Measurements from ENCODE around the gene TJAP1. TPM values are rescaled to one million over a fixed set of nuclear protein-coding genes. Genes with fewer than 3 reads are reported as not detected.

TJAP1 gene
- polyA plus RNA-seq, 2 of the 4 experiments (the other 2 are of a cell fraction): 13.1 to 15.7 TPM

GRCh38 chr6:43516697-43517504 is 39.5 kb downstream of the TJAP1 start, which contains the start of the genes POLR1C and YIPF3:
Gene POLR1C, plus strand, starts transcription at chr6:43517089. Its CDS starts 21 bp downstream, at chr6:43517110.
Gene YIPF3, minus strand, starts transcription at chr6:43516926. Its CDS starts 119 bp downstream, at chr6:43516807.
- Histone ChIP-seq H3K4me1 (peaks cover 19% of the 10 kb centered on the region), H3K9me3 (no peaks in the 10 kb centered on the region), H3K4me3 (peak within 1 kb of the TSS; percentile 93), H3K4me2 (peak within 1 kb of the TSS; percentile 98), H3K27ac (peak within 1 kb of the TSS; percentile 86 to 97)
- ChIA-PET POLR2A (interaction anchor here (1.2 to 1.3 kb wide), 2 partner anchors 9 to 23 kb away, joined by 4 to 5 read pairs; no protein-coding TSS in a partner anchor), CTCF (interaction anchor here (2.2 kb wide), 1 partner anchor 10 kb away, joined by 12 read pairs; no protein-coding TSS in a partner anchor)
- peak; percentile 86 for TF ChIP-seq POLR2A (IDR thresholded peaks at IDR 0.05; ENCODE audit: low read length)
- TF ChIP-seq TP53 (CRISPR knock-in tag; IDR thresholded peaks at IDR 0.05): no peak
- peak; percentile 60; the same call in 1 of the 2 replicates for TF ChIP-seq PHF8 (IDR thresholded peaks at IDR 0.05; ENCODE audit: borderline replicate concordance, low read depth)
- TF ChIP-seq SREBF2 (IDR thresholded peaks at IDR 0.05): no peak
- no peak for TF ChIP-seq CEBPB (IDR thresholded peaks at IDR 0.05)
- peak; percentile 61 to 65; a peak in 3 of 5 replicates for TF ChIP-seq JUN (IDR thresholded peaks at IDR 0.05)
- TF ChIP-seq CHD2 (IDR thresholded peaks at IDR 0.05; ENCODE audit: low read length, partially characterized antibody): peak; percentile 91
- peak; percentile 93 for TF ChIP-seq MAX (IDR thresholded peaks at IDR 0.05)
- peak; percentile 81; the same call in 2 of the 3 replicates for TF ChIP-seq BCL3 (IDR thresholded peaks at IDR 0.05)
- no peak for TF ChIP-seq TFCP2L1 (CRISPR knock-in tag; IDR thresholded peaks at IDR 0.05)
- TF ChIP-seq MYC (IDR thresholded peaks at IDR 0.05; ENCODE audit: borderline replicate concordance, low read length): peak; percentile 92
- peak; percentile 72 for TF ChIP-seq REST (IDR thresholded peaks at IDR 0.05)
- TF ChIP-seq EP300 (IDR thresholded peaks at IDR 0.05): no peak
- TF ChIP-seq KDM5A (IDR thresholded peaks at IDR 0.05): peak; percentile 66; the same call in 1 of the 2 replicates
- no peak for TF ChIP-seq HOXB13 (CRISPR knock-in tag; IDR thresholded peaks at IDR 0.05; ENCODE audit: low read depth)
- FAIRE-seq (no peak), DNase-seq (ENCODE audit: low read depth in 1 of 2, low spot score in 1 of 2) (peak; percentile 81 to 96), ATAC-seq (peak; percentile 85 to 93)
- WGBS (ENCODE audit: missing lambda C conversion rate): 1% methylated on average over 49 of the region's 57 CpGs

- POLR2A ChIA-PET: interaction anchor here (1.2 kb wide), 1 partner anchor 8 kb away, joined by 5 read pairs; no protein-coding TSS in a partner anchor
- FAIRE-seq (no peak), DNase-seq (ENCODE audit: low read depth in 1 of 2, low spot score in 1 of 2) (no peak)
Observed at GRCh38 chr6:43517505-43518357, 40.4 kb downstream of the TJAP1 start.

More at GRCh38 chr6:43517505-43518357, 40.4 kb downstream of the TJAP1 start:
- no peak for TF ChIP-seq MYC (IDR thresholded peaks at IDR 0.05; ENCODE audit: borderline replicate concordance, low read length)
- no peak for TF ChIP-seq GATA3 (IDR thresholded peaks at IDR 0.05; ENCODE audit: borderline replicate concordance)
- TF ChIP-seq JUNB (IDR thresholded peaks at IDR 0.05): no peak
- no peak for TF ChIP-seq CHD2 (IDR thresholded peaks at IDR 0.05; ENCODE audit: low read length, partially characterized antibody)
- TF ChIP-seq RARB (CRISPR knock-in tag; IDR thresholded peaks at IDR 0.05): no peak
- no peak for TF ChIP-seq RFX5 (IDR thresholded peaks at IDR 0.05)
- TF ChIP-seq NPAS2 (CRISPR knock-in tag; IDR thresholded peaks at IDR 0.05; ENCODE audit: borderline replicate concordance): no peak
- no peak for TF ChIP-seq CBX2 (IDR thresholded peaks at IDR 0.05; ENCODE audit: borderline replicate concordance, low read depth)
- no peak for TF ChIP-seq KDM5A (IDR thresholded peaks at IDR 0.05)
- TF ChIP-seq NR3C1 (IDR thresholded peaks at IDR 0.05): no peak
- TF ChIP-seq JUN (IDR thresholded peaks at IDR 0.05): no peak
- no peak for TF ChIP-seq CHD4 (IDR thresholded peaks at IDR 0.05; ENCODE audit: borderline replicate concordance)
- H3K4me1 ChIP-seq: peaks cover 19% of the 10 kb centered on the region
- H3K4me3 ChIP-seq: peak overlapping the region; percentile 93
- WGBS (ENCODE audit: missing lambda C conversion rate): 2% methylated on average over 10 of the region's 10 CpGs
- peak in 1 of 2 experiments; percentile 7; a peak in 3 of 6 replicates for ATAC-seq
- H3K9me3 ChIP-seq: no peaks in the 10 kb centered on the region
- peak overlapping the region; percentile 86 to 97 for H3K27ac ChIP-seq
- peak overlapping the region; percentile 98 for H3K4me2 ChIP-seq
- CTCF ChIA-PET: interaction anchor here (0.8 to 2.2 kb wide), 2 partner anchors 11 to 62 kb away, joined by 3 to 12 read pairs; partner anchors contain the start of gene DLK2

All from A549 (cell line).